Keratinocyte (primary cell): ENCODE measurements around the gene TENM4. TPM values are rescaled to one million over a fixed set of nuclear protein-coding genes. Genes with fewer than 3 reads are reported as not detected.

Experiments used
- DNase-seq: peaks from one replicate; pipeline ENCODE4 v3.0.0-alpha.2; 2011; ENCODE audit warnings: low read depth, missing footprints, low spot score
- FAIRE-seq: peaks from 2 replicates; lab custom pipeline; 2011; peaks lifted over from hg19 to GRCh38; lab: Jason Lieb, UNC
- H2AFZ ChIP-seq: 2 replicates; pipeline ENCODE4 v1.6.0; 2012; ENCODE audit warnings: low read length, control low read depth, inconsistent platforms; ENCODE audit not compliant: control insufficient read depth
- H3K27ac ChIP-seq: 2 replicates; pipeline ENCODE4 v1.5.1; 2011; ENCODE audit warnings: low read length; ENCODE audit not compliant: control insufficient read depth, insufficient read depth
- H3K27me3 ChIP-seq: 3 replicates; pipeline ENCODE4 v1.6.0; 2011; ENCODE audit warnings: low read length; ENCODE audit not compliant: control insufficient read depth, insufficient read depth; ENCODE audit errors: extremely low read depth
- H3K36me3 ChIP-seq, 2 experiments: 2 replicates in 1 of 2; 3 replicates in 1 of 2; pipeline ENCODE4 v1.5.1; 2011; ENCODE audit warnings: low read length in 2 of 2, mild to moderate bottlenecking in 1 of 2; ENCODE audit not compliant: control insufficient read depth in 2 of 2, insufficient read depth in 2 of 2; ENCODE audit errors: extremely low read depth in 1 of 2
- H3K4me1 ChIP-seq: 3 replicates; pipeline ENCODE4 v1.5.1; 2011; ENCODE audit warnings: low read length; ENCODE audit not compliant: control insufficient read depth, insufficient read depth; ENCODE audit errors: extremely low read depth
- H3K4me2 ChIP-seq: 3 replicates; pipeline ENCODE4 v1.6.0; 2011; ENCODE audit warnings: low read depth, low read length; ENCODE audit not compliant: control insufficient read depth, insufficient read depth; ENCODE audit errors: extremely low read depth
- H3K4me3 ChIP-seq, 3 experiments: fragments of 200-600 bp in 1 of 3; sonication (generic) in 1 of 3; 2 replicates in 2 of 3; 3 replicates in 1 of 3; pipeline ENCODE4 v1.5.1; 2011 to 2016; ENCODE audit warnings: low read length in 3 of 3, mild to moderate bottlenecking in 3 of 3, control low read depth in 2 of 3, inconsistent platforms in 1 of 3, low read depth in 1 of 3, mixed read lengths in 1 of 3, mixed run types in 1 of 3, moderate library complexity in 1 of 3; ENCODE audit not compliant: control insufficient read depth in 2 of 3, insufficient read depth in 2 of 3; ENCODE audit errors: extremely low read depth in 1 of 3
- H3K79me2 ChIP-seq: 2 replicates; pipeline ENCODE4 v1.6.0; 2012; ENCODE audit warnings: low read length; ENCODE audit not compliant: control insufficient read depth, insufficient read depth
- H3K9ac ChIP-seq: 3 replicates; pipeline ENCODE4 v1.6.0; 2011; ENCODE audit warnings: low read length; ENCODE audit not compliant: control insufficient read depth, insufficient read depth; ENCODE audit errors: extremely low read depth
- H3K9me1 ChIP-seq: 3 replicates; pipeline ENCODE4 v1.6.0; 2011; ENCODE audit warnings: low read length; ENCODE audit not compliant: control insufficient read depth, insufficient read depth; ENCODE audit errors: extremely low read depth
- H3K9me3 ChIP-seq: 2 replicates; pipeline ENCODE4 v1.5.1; 2012; ENCODE audit warnings: low read depth, low read length; ENCODE audit not compliant: control insufficient read depth
- H4K20me1 ChIP-seq: 3 replicates; pipeline ENCODE4 v1.6.0; 2011; ENCODE audit warnings: low read length; ENCODE audit not compliant: control insufficient read depth, insufficient read depth; ENCODE audit errors: extremely low read depth
- CTCF ChIP-seq, 3 experiments: IDR thresholded peaks in 1 of 3; conservative IDR thresholded peaks in 1 of 3; optimal IDR thresholded peaks in 1 of 3; 2 replicates in 2 of 3; 3 replicates in 1 of 3; pipeline versions ENCODE3 to v1.5.1; 2011; ENCODE audit warnings: low read length in 3 of 3, mild to moderate bottlenecking in 3 of 3, moderate library complexity in 2 of 3, control low read depth in 1 of 3, inconsistent platforms in 1 of 3; ENCODE audit not compliant: insufficient read depth in 2 of 3; ENCODE audit errors: extremely low read depth in 1 of 3
- EZH2 ChIP-seq: IDR thresholded peaks from one replicate; pipeline ENCODE4 v1.6.1; 2012; ENCODE audit warnings: inconsistent platforms, mild to moderate bottlenecking, low read length, moderate library complexity
- dilution Hi-C: fragments of 300-500 bp; cut with MboI; formaldehyde crosslinking; loops from one replicate; pipeline ENCODE4 v1.7.0; 2020; ENCODE audit warnings: low sequenced_read_pairs; ENCODE audit not compliant: extremely low pct_ligation_motif_present
- polyA plus RNA-seq, 5 experiments: library from polyadenylated mRNA; depleted of rRNA in 3 of 5; stranded (reverse) in 3 of 5; stranded (forward) in 1 of 5; unstranded in 1 of 5; fragments of >200 nt; gene quantifications; 1 replicate in 1 of 5; 2 replicates in 3 of 5; 3 replicates in 1 of 5; pipeline versions ENCODE4 v1.2.1 to v1.2.3, GENCODE V29; 2011 to 2012; ENCODE audit warnings: missing spikeins in 2 of 5, low read depth in 1 of 5, low replicate concordance in 1 of 5

TENM4 gene
- polyA plus RNA-seq, 1 donor (not counting 4 experiments of a cell fraction or from before 2014, with no cell fraction given): 3.5 TPM

DNA sequence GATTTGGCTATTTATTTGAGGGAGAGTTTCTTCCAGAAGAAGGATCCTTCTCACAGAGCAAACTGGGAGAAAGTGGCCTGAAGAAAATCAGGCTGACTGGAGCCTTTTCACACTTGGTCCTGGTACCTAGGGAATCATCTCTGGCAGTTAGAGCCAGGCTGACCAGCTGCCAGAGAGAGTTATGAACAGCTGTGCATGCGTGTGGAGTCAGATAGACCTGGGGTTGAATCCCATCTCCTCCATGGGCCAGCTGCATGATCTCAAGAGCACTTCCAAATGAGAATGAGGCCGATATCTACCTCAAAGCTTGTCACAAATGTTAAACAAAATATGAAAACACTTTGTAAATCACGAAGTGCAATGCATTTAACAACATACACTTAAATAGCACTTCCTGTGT is 390.0 kb downstream of the TENM4 start:
- no peak overlapping the region for H3K4me3 ChIP-seq
- H4K20me1 ChIP-seq: no peaks in the 10 kb centered on the region
- no peaks in the 10 kb centered on the region for H3K79me2 ChIP-seq
- no peaks in the 10 kb centered on the region for H3K9me1 ChIP-seq
- dilution Hi-C loops: no loop called here
- no peak overlapping the region for H2AFZ ChIP-seq
- peaks cover 0 to 3% of the 10 kb centered on the region in 2 experiments for H3K36me3 ChIP-seq
- H3K27ac ChIP-seq: no peak overlapping the region
- no peaks in the 10 kb centered on the region for H3K27me3 ChIP-seq
- no peaks in the 10 kb centered on the region for H3K9me3 ChIP-seq
- TF ChIP-seq CTCF (optimal IDR thresholded peaks at IDR 0.05 in 1 of 3, IDR thresholded peaks at IDR 0.05 in 1 of 3, conservative IDR thresholded peaks at IDR 0.05 in 1 of 3; ENCODE audit: extremely low read depth in 1 of 3, insufficient read depth in 2 of 3, low read length in 3 of 3): no peak
- no peak for TF ChIP-seq EZH2
- FAIRE-seq (no peak), DNase-seq (no peak)
- no peak overlapping the region for H3K4me2 ChIP-seq
- peaks cover 9% of the 10 kb centered on the region for H3K4me1 ChIP-seq
- no peak overlapping the region for H3K9ac ChIP-seq

GRCh38 chr11:79049741-79050179 is 391.1 kb downstream of the TENM4 start:
- dilution Hi-C loops: no loop called here
- TF ChIP-seq CTCF (optimal IDR thresholded peaks at IDR 0.05 in 1 of 3, IDR thresholded peaks at IDR 0.05 in 1 of 3, conservative IDR thresholded peaks at IDR 0.05 in 1 of 3; ENCODE audit: extremely low read depth in 1 of 3, insufficient read depth in 2 of 3, low read length in 3 of 3) (no peak), EZH2 (no peak)

More at GRCh38 chr11:79049741-79050179, 391.1 kb downstream of the TENM4 start:
- Histone ChIP-seq H3K27ac (no peak overlapping the region), H3K4me1 (peaks cover 17% of the 10 kb centered on the region), H3K36me3 (peaks cover 0 to 3% of the 10 kb centered on the region in 2 experiments), H3K27me3 (no peaks in the 10 kb centered on the region), H3K4me3 (no peak overlapping the region), H3K9me3 (no peaks in the 10 kb centered on the region), H2AFZ (no peak overlapping the region), H3K9me1 (no peaks in the 10 kb centered on the region), H3K79me2 (no peaks in the 10 kb centered on the region), H4K20me1 (no peaks in the 10 kb centered on the region), H3K4me2 (no peak overlapping the region), H3K9ac (no peak overlapping the region)
- FAIRE-seq (no peak), DNase-seq (no peak)
